Cerebellar cortex (tissue), 1 donor: Measurements from ENCODE around the gene NTM.

ENCODE experiments used
- DNase-seq: peaks from one replicate; pipeline ENCODE4 v3.0.0-alpha.2; 2015; ENCODE audit warnings: low spot score

Gene NTM

DNA sequence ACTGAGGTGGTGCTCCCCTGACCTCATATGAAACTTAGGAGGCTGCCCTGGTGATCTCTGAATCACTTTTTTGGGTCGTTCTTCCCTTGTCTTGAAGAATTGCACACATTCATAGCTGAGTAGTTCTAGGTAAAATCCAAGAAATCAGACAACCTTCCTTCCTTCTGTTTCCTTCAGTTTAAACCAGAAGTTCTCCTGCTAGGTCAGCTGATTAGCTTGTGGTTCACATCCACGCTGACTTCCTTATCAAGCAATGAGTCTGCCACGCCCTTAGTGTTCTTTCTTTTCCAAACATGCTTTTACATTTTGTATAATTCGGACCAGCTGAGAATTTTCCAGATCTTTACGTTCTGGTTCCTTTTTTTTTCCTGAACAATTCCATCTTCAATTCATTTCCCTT is 892.8 kb downstream of the NTM start:
- no peak for DNase-seq

DNA sequence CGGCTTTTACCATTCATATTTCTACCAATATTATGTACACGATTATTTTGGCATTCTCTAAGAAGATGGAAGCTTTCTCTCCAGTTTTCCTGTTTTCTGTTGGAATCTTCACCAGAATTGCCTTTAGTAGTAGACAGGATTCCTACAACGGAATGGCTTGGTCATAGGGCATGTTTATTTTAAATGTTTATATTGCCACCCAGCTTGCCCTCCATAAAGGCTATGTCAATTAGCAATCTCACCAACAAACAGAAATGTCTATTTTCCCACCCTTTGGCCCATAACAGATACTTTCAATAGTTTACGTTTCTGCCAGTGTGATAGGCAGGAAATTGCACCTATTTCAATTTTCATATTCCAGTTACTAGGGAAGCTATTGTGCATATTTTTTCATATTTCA is 893.5 kb downstream of the NTM start:
- DNase-seq = no peak

DNA sequence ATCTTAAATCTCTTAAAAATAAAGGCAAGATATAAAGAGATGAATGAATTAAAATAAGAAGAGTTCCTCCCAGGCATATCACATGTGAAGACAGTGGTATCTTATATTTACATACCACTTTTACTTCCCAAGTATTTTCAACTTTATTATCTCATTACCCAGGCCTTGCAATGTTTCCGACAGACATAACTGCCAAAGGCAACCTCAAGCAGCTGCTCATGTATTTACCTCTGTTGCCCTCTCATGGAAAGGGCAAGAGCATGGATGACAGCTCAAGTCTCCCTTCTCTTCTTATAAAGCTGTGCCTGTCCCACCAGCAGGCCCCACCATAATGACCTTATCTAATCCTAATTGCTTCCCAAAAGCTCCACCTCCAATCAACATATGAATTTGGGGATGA is 894.2 kb downstream of the NTM start:
- DNase-seq = no peak

DNA sequence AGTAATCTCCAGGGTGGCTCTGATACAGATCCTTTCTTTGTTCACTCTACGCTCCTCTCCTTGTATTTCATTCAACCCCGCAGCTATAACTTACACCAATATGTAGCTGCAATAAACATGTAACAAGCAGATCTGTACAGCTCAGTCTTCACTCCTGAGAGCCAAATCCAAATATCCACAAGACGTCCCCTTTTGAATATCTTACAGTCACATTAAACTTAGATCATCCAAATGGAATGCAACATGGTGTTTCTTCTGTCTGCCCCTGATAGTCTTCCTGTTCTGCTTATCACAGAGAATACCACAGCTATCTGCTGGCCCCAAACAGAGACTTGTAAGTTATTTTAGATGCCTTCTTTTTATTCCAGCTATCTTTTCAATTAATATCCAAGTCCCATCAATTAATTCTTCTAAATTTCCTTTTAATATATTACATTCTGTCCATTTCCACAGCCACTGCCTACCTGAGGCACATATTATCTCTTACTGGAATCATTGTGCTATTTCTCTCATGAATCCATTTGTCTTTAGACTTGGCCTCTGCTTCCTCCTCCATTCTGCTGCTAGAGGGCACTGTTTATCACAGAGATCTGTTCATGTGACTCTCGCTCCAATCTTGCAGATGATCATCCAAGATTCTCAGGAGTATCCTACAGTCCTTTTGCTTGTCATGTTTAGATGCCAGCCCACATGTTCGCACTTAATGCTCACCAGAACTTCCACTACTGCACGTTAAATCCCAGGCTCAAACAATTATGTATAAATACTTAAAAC is 908.6 kb downstream of the NTM start:
- peak; percentile 41 for DNase-seq

DNA sequence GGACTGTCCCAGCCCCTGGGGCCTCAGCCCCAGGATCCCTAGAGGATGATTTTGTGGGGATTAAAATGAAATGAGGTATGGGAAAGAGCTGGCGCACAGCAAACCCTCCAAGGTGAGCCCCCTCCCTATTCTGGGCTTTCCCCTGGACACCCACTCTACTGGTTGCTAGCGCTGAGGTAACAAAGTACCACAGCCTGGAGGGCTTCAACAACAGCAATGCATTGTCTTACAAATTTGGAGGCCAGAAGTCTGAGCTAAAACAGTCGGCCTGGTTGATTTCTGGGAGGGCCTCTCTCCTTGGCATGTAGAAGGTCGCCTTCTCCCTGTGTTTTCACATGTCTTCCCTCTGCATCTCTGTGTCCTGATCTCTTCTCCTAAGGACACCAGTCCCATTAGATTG is 913.6 kb downstream of the NTM start:
- no peak for DNase-seq

- no peak for DNase-seq
Measured at GRCh38 chr11:132284611-132285010, 914.2 kb downstream of the NTM start.

- DNase-seq = no peak
Measured at GRCh38 chr11:132285631-132286030, 915.2 kb downstream of the NTM start.

- no peak for DNase-seq
Measured at GRCh38 chr11:132286106-132286505, 915.7 kb downstream of the NTM start.

GRCh38 chr11:132288036-132288435 is 917.6 kb downstream of the NTM start:
- no peak for DNase-seq

DNA sequence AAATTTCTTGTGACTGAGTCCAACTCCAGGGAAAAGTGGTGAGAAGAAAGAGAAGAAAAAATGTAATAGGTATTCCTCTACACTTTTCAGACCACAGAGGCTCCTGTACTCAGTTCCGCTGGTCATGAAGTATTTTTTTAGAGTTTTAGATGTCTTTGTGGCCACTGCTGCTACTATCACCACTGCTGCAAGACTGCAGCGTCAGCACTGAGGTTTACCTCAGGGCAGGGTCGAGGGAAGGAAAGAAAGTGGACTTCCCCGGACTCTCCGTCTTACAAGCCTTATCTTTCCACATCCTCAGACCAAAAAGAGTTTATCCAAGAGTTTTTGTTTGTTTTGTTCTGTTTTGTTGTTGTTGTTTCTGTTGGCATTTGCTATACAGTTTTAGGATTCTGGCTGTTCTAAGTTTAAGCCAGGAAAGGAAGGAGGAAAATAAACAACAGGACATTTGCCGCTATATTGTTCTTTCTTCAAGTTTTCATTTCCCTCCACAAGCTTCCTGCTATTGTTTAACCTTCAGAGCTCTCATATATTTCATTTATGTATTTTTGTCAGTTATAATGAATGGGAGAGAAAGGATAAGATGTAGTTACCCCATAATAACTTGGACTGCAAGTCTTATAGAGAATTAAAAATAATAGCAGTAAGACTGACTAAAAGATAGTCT is 919.3 kb downstream of the NTM start:
- DNase-seq = no peak

DNA sequence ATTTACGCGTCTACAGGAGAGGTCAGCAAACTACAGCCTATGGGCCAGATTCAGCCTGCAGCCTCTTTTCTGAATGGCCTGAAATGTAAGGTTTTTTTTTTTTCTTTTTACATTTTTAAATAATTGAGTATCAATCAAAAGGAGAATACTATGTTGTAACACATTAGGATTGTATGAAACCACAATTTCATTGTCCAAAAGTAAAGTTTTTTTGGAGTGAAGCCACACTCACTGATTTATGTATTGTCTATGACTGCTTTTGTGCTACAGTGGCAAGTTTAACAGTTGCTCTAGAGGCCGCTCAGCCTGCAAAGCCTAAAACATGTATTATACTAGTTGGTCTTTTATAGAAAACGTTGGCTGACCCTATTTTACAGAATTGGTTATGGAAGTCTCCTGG is 923.2 kb downstream of the NTM start:
- no peak for DNase-seq

GRCh38 chr11:132296946-132297610 is 926.7 kb downstream of the NTM start:
- DNase-seq = peak; percentile 69

DNA sequence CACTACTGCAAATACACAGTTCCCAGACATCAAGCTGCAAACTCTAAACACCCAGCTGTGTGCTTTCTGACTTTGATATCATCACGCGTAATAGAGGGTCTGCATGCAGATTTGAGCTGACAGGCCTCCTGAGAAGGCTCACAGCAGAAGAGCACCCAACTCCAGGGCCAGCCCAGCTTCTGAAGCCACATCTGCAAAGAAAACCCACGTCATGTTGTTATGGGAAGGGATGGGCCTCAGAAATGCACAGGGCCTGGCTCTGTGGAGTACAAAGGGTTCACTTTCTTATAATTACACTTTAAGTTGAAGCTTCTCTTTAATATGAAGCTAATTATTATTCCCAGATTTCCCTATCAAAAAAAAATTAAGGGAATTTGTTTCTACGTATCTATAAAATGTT is 927.9 kb downstream of the NTM start:
- DNase-seq = no peak

- no peak for DNase-seq
Measured at GRCh38 chr11:132300283-132300682, 929.9 kb downstream of the NTM start.

DNA sequence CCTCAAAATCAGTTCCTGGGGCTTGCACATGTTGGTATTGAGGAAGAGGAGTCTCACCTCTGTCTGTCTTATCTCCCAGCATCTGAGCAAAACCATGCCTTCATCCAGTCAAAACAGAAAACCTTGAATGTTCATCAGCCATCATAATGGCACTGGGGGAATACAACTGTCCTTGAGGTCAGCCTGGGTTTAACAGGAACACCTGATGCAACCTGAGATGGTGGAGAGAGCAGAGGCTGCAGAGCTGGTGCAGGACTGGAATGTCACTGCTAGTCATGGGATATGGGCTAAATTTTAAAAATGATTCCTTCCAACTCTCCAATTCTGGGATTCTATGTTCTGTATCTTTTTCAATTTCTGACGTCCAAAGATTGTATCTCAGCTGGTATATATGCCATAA is 931.0 kb downstream of the NTM start:
- no peak for DNase-seq

- no peak for DNase-seq
Measured at GRCh38 chr11:132301900-132302299, 931.5 kb downstream of the NTM start.

GRCh38 chr11:132307309-132308020 is 937.0 kb downstream of the NTM start:
- no peak for DNase-seq

GRCh38 chr11:132310390-132311375 is 940.3 kb downstream of the NTM start:
- peak; percentile 62 for DNase-seq

DNA sequence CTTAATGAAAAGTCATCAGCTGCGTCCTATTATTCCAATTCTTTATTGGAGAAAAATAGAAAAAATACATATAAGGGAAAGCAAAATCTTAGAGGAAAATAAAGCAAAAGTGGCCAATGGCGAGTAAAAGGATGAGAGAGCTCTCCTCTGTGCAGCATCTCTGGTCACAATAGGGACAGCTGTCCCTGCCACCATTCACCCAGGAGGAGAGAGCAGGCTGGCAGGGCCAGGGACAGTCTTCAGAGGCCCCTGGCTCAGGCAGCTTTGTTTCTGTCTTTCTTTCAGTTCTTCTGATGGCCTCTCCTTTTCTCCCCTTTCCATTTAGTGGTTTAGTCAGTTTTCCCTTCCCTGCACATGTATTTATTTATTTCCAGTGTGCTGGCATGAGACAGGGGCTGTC is 941.3 kb downstream of the NTM start:
- DNase-seq = peak; percentile 55

GRCh38 chr11:132312161-132312560 is 941.7 kb downstream of the NTM start:
- no peak for DNase-seq

DNA sequence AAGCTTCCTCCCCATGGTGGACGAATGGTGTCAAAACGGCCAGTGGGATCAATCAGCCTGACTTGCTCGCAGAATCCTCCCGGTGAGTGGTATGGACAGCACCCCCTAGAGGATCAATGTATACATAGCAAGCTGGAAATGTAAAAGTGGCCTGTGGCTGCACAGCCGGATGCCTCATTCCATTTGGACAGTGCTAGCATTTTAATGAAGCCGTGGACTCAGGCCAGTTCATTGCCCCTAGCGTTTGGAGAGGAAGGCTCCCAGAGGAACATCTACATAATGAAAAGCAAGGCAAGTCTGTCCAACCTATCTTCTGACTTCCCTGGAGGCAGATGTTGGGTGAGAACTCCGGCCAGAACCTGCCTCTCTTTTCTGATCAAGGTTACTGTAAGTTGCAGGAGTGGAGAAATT is 942.3 kb downstream of the NTM start:
- peak; percentile 40 for DNase-seq
